ENCODE measurements around the gene ZNF597. TPM values are rescaled to one million over a fixed set of nuclear protein-coding genes. Genes with fewer than 3 reads are reported as not detected.

ZNF597 gene
- total RNA-seq, 3 donors from 2014 or later, result 1.9 TPM

- H3K36me3 ChIP-seq (ENCODE audit: low read depth), result no peaks in the 10 kb centered on the region
- H3K4me3 ChIP-seq, result peak overlapping the region; percentile 97
- TF ChIP-seq, protein P1, sequence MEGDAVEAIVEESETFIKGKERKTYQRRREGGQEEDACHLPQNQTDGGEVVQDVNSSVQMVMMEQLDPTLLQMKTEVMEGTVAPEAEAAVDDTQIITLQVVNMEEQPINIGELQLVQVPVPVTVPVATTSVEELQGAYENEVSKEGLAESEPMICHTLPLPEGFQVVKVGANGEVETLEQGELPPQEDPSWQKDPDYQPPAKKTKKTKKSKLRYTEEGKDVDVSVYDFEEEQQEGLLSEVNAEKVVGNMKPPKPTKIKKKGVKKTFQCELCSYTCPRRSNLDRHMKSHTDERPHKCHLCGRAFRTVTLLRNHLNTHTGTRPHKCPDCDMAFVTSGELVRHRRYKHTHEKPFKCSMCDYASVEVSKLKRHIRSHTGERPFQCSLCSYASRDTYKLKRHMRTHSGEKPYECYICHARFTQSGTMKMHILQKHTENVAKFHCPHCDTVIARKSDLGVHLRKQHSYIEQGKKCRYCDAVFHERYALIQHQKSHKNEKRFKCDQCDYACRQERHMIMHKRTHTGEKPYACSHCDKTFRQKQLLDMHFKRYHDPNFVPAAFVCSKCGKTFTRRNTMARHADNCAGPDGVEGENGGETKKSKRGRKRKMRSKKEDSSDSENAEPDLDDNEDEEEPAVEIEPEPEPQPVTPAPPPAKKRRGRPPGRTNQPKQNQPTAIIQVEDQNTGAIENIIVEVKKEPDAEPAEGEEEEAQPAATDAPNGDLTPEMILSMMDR (IDR thresholded peaks at IDR 0.05), result peak; percentile 43
- peaks cover 46% of the 10 kb centered on the region for H3K4me1 ChIP-seq (ENCODE audit: low read depth)
- DNase-seq (peak; percentile 90 to 95 (median 93)), ATAC-seq (peak; percentile 91)
- intact Hi-C loops (cut with DNase I, micrococcal nuclease), result no loop called here
- H3K9me3 ChIP-seq, result no peaks in the 10 kb centered on the region
Observed at GRCh38 chr16:3457434-3458252, 14.3 kb upstream of the ZNF597 start.

GRCh38 chr16:3454631-3455147 lies 11.4 kb upstream of the ZNF597 start:
- no peak overlapping the region for H3K4me3 ChIP-seq
- no peaks in the 10 kb centered on the region for H3K36me3 ChIP-seq (ENCODE audit: low read depth)
- intact Hi-C loops (cut with DNase I, micrococcal nuclease), result no loop called here
- H3K9me3 ChIP-seq, result no peaks in the 10 kb centered on the region
- peaks cover 25% of the 10 kb centered on the region for H3K4me1 ChIP-seq (ENCODE audit: low read depth)
- DNase-seq, result no peak
- ATAC-seq, result no peak
- TF ChIP-seq, protein P1 (IDR thresholded peaks at IDR 0.05), result no peak

DNA sequence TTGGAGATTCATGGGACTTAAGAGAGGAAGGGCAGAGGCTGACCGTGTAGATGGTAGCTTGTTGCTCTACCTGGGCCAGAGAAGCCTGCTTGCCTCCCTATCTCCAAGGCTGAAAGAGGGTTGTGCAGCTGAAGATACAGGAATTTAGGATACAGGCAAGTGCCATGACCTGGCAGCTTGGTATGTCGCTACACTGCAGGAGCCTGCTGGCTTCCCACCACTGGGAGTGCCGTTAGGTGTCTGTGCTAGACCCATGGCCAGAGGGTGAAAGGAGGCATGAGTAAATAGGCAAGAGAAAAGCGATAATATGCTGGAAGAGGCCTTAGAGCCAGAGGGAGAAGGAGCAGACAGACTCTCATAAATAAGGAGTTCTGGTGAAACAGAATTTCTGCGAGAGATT lies 10.8 kb upstream of the ZNF597 start:
- H3K4me1 ChIP-seq (ENCODE audit: low read depth), result peaks cover 19% of the 10 kb centered on the region
- H3K4me3 ChIP-seq, result no peak overlapping the region
- intact Hi-C loops (cut with DNase I, micrococcal nuclease), result no loop called here
- no peak for ATAC-seq
- H3K9me3 ChIP-seq, result no peaks in the 10 kb centered on the region
- no peaks in the 10 kb centered on the region for H3K36me3 ChIP-seq (ENCODE audit: low read depth)
- DNase-seq, result no peak
- TF ChIP-seq, protein P1 (IDR thresholded peaks at IDR 0.05), result no peak

GRCh38 chr16:3444032-3444388 lies 706 bp upstream of the ZNF597 start:
- ATAC-seq (peak; percentile 86), DNase-seq (peak in 2 of 3 donors; percentile 45)
- H3K36me3 ChIP-seq (ENCODE audit: low read depth), result no peaks in the 10 kb centered on the region

DNA sequence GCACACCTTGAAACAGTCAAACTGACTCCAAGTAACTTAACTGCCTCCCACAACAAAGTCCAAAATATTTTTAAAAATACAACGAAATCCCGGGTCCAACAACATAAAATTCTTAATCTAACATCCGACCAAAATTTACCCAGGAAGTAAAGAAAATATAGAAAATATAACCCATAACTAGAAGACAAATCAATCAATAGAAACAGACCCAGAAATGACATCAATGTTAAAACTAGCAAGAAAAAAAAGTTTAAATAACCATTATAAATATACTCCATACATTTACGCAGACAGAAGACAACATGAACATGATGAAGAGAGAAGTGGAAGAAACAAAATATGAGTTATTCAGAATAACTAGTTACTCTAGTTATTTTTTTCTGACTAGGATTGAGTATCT lies 3.7 kb downstream of the ZNF597 start:
- intact Hi-C loops (cut with DNase I, micrococcal nuclease), result no loop called here
- Histone ChIP-seq H3K4me1 (ENCODE audit: low read depth) (peaks cover 5% of the 10 kb centered on the region), H3K36me3 (ENCODE audit: low read depth) (no peaks in the 10 kb centered on the region), H3K9me3 (no peaks in the 10 kb centered on the region), H3K4me3 (no peak overlapping the region)
- TF ChIP-seq, protein P1 (IDR thresholded peaks at IDR 0.05), result no peak
- ATAC-seq (no peak), DNase-seq (no peak)

More at GRCh38 chr16:3444032-3444388, 706 bp upstream of the ZNF597 start:
- H3K9me3 ChIP-seq, result no peaks in the 10 kb centered on the region
- TF ChIP-seq, protein P1 (IDR thresholded peaks at IDR 0.05), result no peak
- intact Hi-C loops (cut with DNase I, micrococcal nuclease), result no loop called here
- H3K4me1 ChIP-seq (ENCODE audit: low read depth), result peaks cover 8% of the 10 kb centered on the region
- H3K4me3 ChIP-seq, result peak overlapping the region; percentile 54
